H1 (cell line): Measurements from ENCODE around the gene SLC1A2. TPM values are rescaled to one million over a fixed set of nuclear protein-coding genes. Genes with fewer than 3 reads are reported as not detected.

Experiments used
- BACH1 ChIP-seq: IDR thresholded peaks from 2 replicates; pipeline ENCODE4 v1.6.1; 2012; ENCODE audit warnings: low read length, improper control_type of control experiment
- EZH2 ChIP-seq: fragments of 200-600 bp; sonication (generic); IDR thresholded peaks from 2 replicates; pipeline ENCODE4 v1.7.1; 2012; ENCODE audit warnings: low read depth, mild to moderate bottlenecking, moderate library complexity, low read length, inconsistent platforms; ENCODE audit not compliant: severe bottlenecking
- GABPA ChIP-seq: IDR thresholded peaks from 2 replicates; pipeline ENCODE4 v1.6.1; 2011; ENCODE audit warnings: mild to moderate bottlenecking, low read length, moderate library complexity, borderline replicate concordance; ENCODE audit not compliant: insufficient read depth
- HDAC6 ChIP-seq: IDR thresholded peaks from one replicate; pipeline ENCODE4 v1.7.1; 2012; ENCODE audit warnings: low read depth, mild to moderate bottlenecking, inconsistent platforms, low read length, moderate library complexity
- POLR2A ChIP-seq, 2 experiments: IDR thresholded peaks; 1 replicate in 1 of 2; 2 replicates in 1 of 2; pipeline ENCODE4 v1.6.1; 2011; ENCODE audit warnings: low read depth in 2 of 2, low read length in 2 of 2, mild to moderate bottlenecking in 2 of 2; ENCODE audit errors: control extremely low read depth in 1 of 2
- RFX5 ChIP-seq: IDR thresholded peaks from 2 replicates; pipeline ENCODE4 v1.6.1; 2011; ENCODE audit warnings: low read depth, low read length, improper control_type of control experiment, borderline replicate concordance
- SP2 ChIP-seq: IDR thresholded peaks from 2 replicates; pipeline ENCODE4 v1.6.1; 2012; ENCODE audit warnings: mild to moderate bottlenecking, low read length, inconsistent platforms
- TAF1 ChIP-seq: IDR thresholded peaks from 2 replicates; pipeline ENCODE4 v1.6.1; 2011; ENCODE audit warnings: mild to moderate bottlenecking, low read depth, low read length
- polyA plus RNA-seq, 7 experiments: library from polyadenylated mRNA; depleted of rRNA in 3 of 7; stranded (reverse) in 5 of 7; unstranded in 2 of 7; fragments of >200 nt in 5 of 7; fragments of 200-250 nt in 2 of 7; gene quantifications; 1 replicate in 5 of 7; 2 replicates in 1 of 7; 4 replicates in 1 of 7; pipeline versions ENCODE4 v1.2.1 to v1.2.3, GENCODE V29; 2011 to 2013; ENCODE audit warnings: missing spikeins in 2 of 7, mixed read lengths in 2 of 7
- total RNA-seq: library from RNA; stranded (reverse); fragmentation: NEBNext Ultra II Directional; extraction: Animal tissue kit (Norgen Biotek cat#: 25700); gene quantifications from 2 replicates; pipeline ENCODE4 v1.2.1, GENCODE V29; 2021
- TF ChIP-seq, protein P1 (sequence below): fragments of 300-600 bp; sonication (generic); IDR thresholded peaks from 2 replicates; pipeline ENCODE4 v1.7.1; 2012; ENCODE audit warnings: low read length, moderate library complexity, mild to moderate bottlenecking, inconsistent platforms; ENCODE audit not compliant: insufficient replicate concordance
- TF ChIP-seq, protein P2 (sequence below): IDR thresholded peaks from 2 replicates; pipeline ENCODE4 v1.6.1; 2012; ENCODE audit warnings: low read length, inconsistent platforms

SLC1A2 gene
- total and polyA plus RNA-seq, 2 of the 8 experiments (the other 6 are each of a cell fraction or from before 2014, with no cell fraction given): 0.57 to 1.2 TPM

DNA sequence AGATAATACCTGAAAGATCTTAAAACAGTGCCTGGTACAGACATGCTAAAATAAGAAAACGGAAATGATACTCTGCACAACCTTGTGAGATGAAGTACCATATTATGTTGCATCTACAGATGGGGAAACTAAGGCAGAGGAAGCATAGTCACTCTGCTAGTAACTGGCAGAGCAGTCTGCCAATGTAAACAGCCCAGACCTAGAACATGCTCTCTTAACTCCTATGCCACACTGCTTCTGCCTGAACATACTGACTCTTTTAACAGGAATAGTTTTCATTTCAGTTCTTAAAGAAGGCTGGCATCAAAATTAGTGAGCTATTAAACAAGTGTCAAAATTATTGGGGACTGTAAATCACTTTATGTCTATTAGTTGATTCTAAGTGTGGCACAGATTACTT is 180.5 kb downstream of the SLC1A2 start (continued):
- TF ChIP-seq, protein P1, sequence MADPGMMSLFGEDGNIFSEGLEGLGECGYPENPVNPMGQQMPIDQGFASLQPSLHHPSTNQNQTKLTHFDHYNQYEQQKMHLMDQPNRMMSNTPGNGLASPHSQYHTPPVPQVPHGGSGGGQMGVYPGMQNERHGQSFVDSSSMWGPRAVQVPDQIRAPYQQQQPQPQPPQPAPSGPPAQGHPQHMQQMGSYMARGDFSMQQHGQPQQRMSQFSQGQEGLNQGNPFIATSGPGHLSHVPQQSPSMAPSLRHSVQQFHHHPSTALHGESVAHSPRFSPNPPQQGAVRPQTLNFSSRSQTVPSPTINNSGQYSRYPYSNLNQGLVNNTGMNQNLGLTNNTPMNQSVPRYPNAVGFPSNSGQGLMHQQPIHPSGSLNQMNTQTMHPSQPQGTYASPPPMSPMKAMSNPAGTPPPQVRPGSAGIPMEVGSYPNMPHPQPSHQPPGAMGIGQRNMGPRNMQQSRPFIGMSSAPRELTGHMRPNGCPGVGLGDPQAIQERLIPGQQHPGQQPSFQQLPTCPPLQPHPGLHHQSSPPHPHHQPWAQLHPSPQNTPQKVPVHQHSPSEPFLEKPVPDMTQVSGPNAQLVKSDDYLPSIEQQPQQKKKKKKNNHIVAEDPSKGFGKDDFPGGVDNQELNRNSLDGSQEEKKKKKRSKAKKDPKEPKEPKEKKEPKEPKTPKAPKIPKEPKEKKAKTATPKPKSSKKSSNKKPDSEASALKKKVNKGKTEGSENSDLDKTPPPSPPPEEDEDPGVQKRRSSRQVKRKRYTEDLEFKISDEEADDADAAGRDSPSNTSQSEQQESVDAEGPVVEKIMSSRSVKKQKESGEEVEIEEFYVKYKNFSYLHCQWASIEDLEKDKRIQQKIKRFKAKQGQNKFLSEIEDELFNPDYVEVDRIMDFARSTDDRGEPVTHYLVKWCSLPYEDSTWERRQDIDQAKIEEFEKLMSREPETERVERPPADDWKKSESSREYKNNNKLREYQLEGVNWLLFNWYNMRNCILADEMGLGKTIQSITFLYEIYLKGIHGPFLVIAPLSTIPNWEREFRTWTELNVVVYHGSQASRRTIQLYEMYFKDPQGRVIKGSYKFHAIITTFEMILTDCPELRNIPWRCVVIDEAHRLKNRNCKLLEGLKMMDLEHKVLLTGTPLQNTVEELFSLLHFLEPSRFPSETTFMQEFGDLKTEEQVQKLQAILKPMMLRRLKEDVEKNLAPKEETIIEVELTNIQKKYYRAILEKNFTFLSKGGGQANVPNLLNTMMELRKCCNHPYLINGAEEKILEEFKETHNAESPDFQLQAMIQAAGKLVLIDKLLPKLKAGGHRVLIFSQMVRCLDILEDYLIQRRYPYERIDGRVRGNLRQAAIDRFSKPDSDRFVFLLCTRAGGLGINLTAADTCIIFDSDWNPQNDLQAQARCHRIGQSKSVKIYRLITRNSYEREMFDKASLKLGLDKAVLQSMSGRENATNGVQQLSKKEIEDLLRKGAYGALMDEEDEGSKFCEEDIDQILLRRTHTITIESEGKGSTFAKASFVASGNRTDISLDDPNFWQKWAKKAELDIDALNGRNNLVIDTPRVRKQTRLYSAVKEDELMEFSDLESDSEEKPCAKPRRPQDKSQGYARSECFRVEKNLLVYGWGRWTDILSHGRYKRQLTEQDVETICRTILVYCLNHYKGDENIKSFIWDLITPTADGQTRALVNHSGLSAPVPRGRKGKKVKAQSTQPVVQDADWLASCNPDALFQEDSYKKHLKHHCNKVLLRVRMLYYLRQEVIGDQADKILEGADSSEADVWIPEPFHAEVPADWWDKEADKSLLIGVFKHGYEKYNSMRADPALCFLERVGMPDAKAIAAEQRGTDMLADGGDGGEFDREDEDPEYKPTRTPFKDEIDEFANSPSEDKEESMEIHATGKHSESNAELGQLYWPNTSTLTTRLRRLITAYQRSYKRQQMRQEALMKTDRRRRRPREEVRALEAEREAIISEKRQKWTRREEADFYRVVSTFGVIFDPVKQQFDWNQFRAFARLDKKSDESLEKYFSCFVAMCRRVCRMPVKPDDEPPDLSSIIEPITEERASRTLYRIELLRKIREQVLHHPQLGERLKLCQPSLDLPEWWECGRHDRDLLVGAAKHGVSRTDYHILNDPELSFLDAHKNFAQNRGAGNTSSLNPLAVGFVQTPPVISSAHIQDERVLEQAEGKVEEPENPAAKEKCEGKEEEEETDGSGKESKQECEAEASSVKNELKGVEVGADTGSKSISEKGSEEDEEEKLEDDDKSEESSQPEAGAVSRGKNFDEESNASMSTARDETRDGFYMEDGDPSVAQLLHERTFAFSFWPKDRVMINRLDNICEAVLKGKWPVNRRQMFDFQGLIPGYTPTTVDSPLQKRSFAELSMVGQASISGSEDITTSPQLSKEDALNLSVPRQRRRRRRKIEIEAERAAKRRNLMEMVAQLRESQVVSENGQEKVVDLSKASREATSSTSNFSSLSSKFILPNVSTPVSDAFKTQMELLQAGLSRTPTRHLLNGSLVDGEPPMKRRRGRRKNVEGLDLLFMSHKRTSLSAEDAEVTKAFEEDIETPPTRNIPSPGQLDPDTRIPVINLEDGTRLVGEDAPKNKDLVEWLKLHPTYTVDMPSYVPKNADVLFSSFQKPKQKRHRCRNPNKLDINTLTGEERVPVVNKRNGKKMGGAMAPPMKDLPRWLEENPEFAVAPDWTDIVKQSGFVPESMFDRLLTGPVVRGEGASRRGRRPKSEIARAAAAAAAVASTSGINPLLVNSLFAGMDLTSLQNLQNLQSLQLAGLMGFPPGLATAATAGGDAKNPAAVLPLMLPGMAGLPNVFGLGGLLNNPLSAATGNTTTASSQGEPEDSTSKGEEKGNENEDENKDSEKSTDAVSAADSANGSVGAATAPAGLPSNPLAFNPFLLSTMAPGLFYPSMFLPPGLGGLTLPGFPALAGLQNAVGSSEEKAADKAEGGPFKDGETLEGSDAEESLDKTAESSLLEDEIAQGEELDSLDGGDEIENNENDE: no peak
- TF ChIP-seq TAF1: no peak
- no peak for TF ChIP-seq HDAC6
- no peak for TF ChIP-seq GABPA
- TF ChIP-seq SP2: no peak
- TF ChIP-seq RFX5: no peak
- no peak for TF ChIP-seq BACH1
- TF ChIP-seq, protein P2, sequence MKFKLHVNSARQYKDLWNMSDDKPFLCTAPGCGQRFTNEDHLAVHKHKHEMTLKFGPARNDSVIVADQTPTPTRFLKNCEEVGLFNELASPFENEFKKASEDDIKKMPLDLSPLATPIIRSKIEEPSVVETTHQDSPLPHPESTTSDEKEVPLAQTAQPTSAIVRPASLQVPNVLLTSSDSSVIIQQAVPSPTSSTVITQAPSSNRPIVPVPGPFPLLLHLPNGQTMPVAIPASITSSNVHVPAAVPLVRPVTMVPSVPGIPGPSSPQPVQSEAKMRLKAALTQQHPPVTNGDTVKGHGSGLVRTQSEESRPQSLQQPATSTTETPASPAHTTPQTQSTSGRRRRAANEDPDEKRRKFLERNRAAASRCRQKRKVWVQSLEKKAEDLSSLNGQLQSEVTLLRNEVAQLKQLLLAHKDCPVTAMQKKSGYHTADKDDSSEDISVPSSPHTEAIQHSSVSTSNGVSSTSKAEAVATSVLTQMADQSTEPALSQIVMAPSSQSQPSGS: no peak
- no peak for TF ChIP-seq EZH2
- no peak for TF ChIP-seq POLR2A (IDR thresholded peaks at IDR 0.05; ENCODE audit: control extremely low read depth in 1 of 2, low read depth in 2 of 2, low read length in 2 of 2)
